Immature natural killer cell (primary cell): ENCODE results near the gene TNS3. TPM values are rescaled to one million over a fixed set of nuclear protein-coding genes. Genes with fewer than 3 reads are reported as not detected.

Experiments
- DNase-seq, 3 donors: peaks; one replicate each; pipeline ENCODE4 v3.0.0; 2022; ENCODE audit warnings: mixed read lengths in 1 of 3
- H3K27ac Mint-ChIP-seq, 6 donors: one replicate each; pipeline ENCODE4 v1.8.0; 2020; ENCODE audit warnings: mixed read lengths in 6 of 6, mild to moderate bottlenecking in 5 of 6, inconsistent platforms in 4 of 6, moderate library complexity in 3 of 6
- H3K27me3 Mint-ChIP-seq, 3 donors: one replicate each; pipeline ENCODE4 v1.8.0; 2020 to 2021; ENCODE audit warnings: low read depth in 3 of 3, mild to moderate bottlenecking in 3 of 3, mixed read lengths in 3 of 3, moderate library complexity in 3 of 3, inconsistent platforms in 1 of 3
- H3K36me3 Mint-ChIP-seq, 3 donors: one replicate each; pipeline ENCODE4 v1.8.0; 2020; ENCODE audit warnings: mixed read lengths in 3 of 3, inconsistent platforms in 2 of 3, mild to moderate bottlenecking in 2 of 3
- H3K4me1 Mint-ChIP-seq, 2 donors: one replicate each; pipeline ENCODE4 v1.8.0; 2020; ENCODE audit warnings: inconsistent platforms in 2 of 2, mild to moderate bottlenecking in 2 of 2, mixed read lengths in 2 of 2, moderate library complexity in 1 of 2
- H3K4me3 Mint-ChIP-seq, 5 donors: one replicate each; pipeline ENCODE4 v1.8.0; 2020; ENCODE audit warnings: mild to moderate bottlenecking in 5 of 5, mixed read lengths in 5 of 5, inconsistent platforms in 3 of 5, moderate library complexity in 3 of 5
- H3K9me3 Mint-ChIP-seq, 6 donors: one replicate each; pipeline ENCODE4 v1.8.0; 2020; ENCODE audit warnings: mild to moderate bottlenecking in 6 of 6, mixed read lengths in 6 of 6, inconsistent platforms in 4 of 6, moderate library complexity in 3 of 6
- polyA plus RNA-seq, 3 donors: library from polyadenylated mRNA; unstranded; fragments of 300-500 nt; fragmentation: Illumina TruSeq; gene quantifications; one replicate each; pipeline ENCODE4 v1.2.3, GENCODE V29; 2021

Gene TNS3
- polyA plus RNA-seq, 3 donors from 2014 or later, result 0.19 TPM; not detected in 2

- Mint-ChIP-seq H3K27me3 (peaks cover 0 to 4% (median 3%) of the 10 kb centered on the region in 3 donors), H3K4me3 (no peak overlapping the region), H3K9me3 (peaks cover 0 to 4% (median 0%) of the 10 kb centered on the region in 6 donors), H3K27ac (no peak overlapping the region), H3K4me1 (no peaks in the 10 kb centered on the region), H3K36me3 (no peaks in the 10 kb centered on the region)
- DNase-seq, result no peak
Measured at GRCh38 chr7:47313564-47313963, 268.3 kb downstream of the TNS3 start.

- no peaks in the 10 kb centered on the region for H3K36me3 Mint-ChIP-seq
- H3K4me3 Mint-ChIP-seq, result no peak overlapping the region
- no peaks in the 10 kb centered on the region for H3K4me1 Mint-ChIP-seq
- peaks cover 0 to 3% (median 1%) of the 10 kb centered on the region in 3 donors for H3K27me3 Mint-ChIP-seq
- H3K9me3 Mint-ChIP-seq, result peaks cover 0 to 4% (median 0%) of the 10 kb centered on the region in 6 donors
- no peak overlapping the region for H3K27ac Mint-ChIP-seq
- no peak for DNase-seq
Measured at GRCh38 chr7:47311891-47312290, 270.0 kb downstream of the TNS3 start.

GRCh38 chr7:47310020-47310419, 271.9 kb downstream of the TNS3 start:
- Mint-ChIP-seq H3K4me1 (no peaks in the 10 kb centered on the region), H3K9me3 (peaks cover 0 to 4% (median 0%) of the 10 kb centered on the region in 6 donors), H3K36me3 (no peaks in the 10 kb centered on the region), H3K27me3 (peaks cover 0 to 3% (median 1%) of the 10 kb centered on the region in 3 donors), H3K27ac (no peak overlapping the region), H3K4me3 (no peak overlapping the region)
- no peak for DNase-seq

- Mint-ChIP-seq H3K36me3 (no peaks in the 10 kb centered on the region), H3K27ac (no peak overlapping the region), H3K27me3 (peaks cover 0 to 3% (median 1%) of the 10 kb centered on the region in 3 donors), H3K9me3 (peaks cover 0 to 4% (median 0%) of the 10 kb centered on the region in 6 donors), H3K4me3 (no peak overlapping the region), H3K4me1 (no peaks in the 10 kb centered on the region)
- no peak for DNase-seq
Measured at GRCh38 chr7:47308808-47309207, 273.1 kb downstream of the TNS3 start.

GRCh38 chr7:47307311-47307710, 274.6 kb downstream of the TNS3 start:
- H3K27me3 Mint-ChIP-seq, result peaks cover 0 to 3% (median 1%) of the 10 kb centered on the region in 3 donors
- no peaks in the 10 kb centered on the region for H3K4me1 Mint-ChIP-seq
- no peak overlapping the region for H3K4me3 Mint-ChIP-seq
- no peak overlapping the region for H3K27ac Mint-ChIP-seq
- H3K36me3 Mint-ChIP-seq, result no peaks in the 10 kb centered on the region
- no peak for DNase-seq
- H3K9me3 Mint-ChIP-seq, result peaks cover 0 to 4% (median 0%) of the 10 kb centered on the region in 6 donors

GRCh38 chr7:47304727-47305719, 276.9 kb downstream of the TNS3 start:
- Mint-ChIP-seq H3K4me1 (no peaks in the 10 kb centered on the region), H3K4me3 (no peak overlapping the region), H3K9me3 (peaks cover 0 to 4% (median 0%) of the 10 kb centered on the region in 6 donors), H3K27me3 (peaks cover 0 to 10% (median 1%) of the 10 kb centered on the region in 3 donors), H3K27ac (no peak overlapping the region), H3K36me3 (no peaks in the 10 kb centered on the region)
- no peak for DNase-seq

- H3K36me3 Mint-ChIP-seq, result no peaks in the 10 kb centered on the region
- no peak for DNase-seq
- no peak overlapping the region for H3K4me3 Mint-ChIP-seq
- H3K27me3 Mint-ChIP-seq, result peaks cover 0 to 8% (median 1%) of the 10 kb centered on the region in 3 donors
- H3K27ac Mint-ChIP-seq, result no peak overlapping the region
- peaks cover 0 to 3% (median 0%) of the 10 kb centered on the region in 6 donors for H3K9me3 Mint-ChIP-seq
- H3K4me1 Mint-ChIP-seq, result no peaks in the 10 kb centered on the region
Measured at GRCh38 chr7:47303695-47304453, 278.0 kb downstream of the TNS3 start.

- Mint-ChIP-seq H3K27ac (no peak overlapping the region), H3K36me3 (no peaks in the 10 kb centered on the region), H3K9me3 (no peaks in the 10 kb centered on the region), H3K27me3 (peaks cover 0 to 8% (median 0%) of the 10 kb centered on the region in 3 donors), H3K4me1 (no peaks in the 10 kb centered on the region), H3K4me3 (no peak overlapping the region)
- no peak for DNase-seq
Measured at GRCh38 chr7:47303014-47303694, 278.8 kb downstream of the TNS3 start.

GRCh38 chr7:47302560-47302959, 279.4 kb downstream of the TNS3 start:
- peaks cover 0 to 8% (median under 1%) of the 10 kb centered on the region in 3 donors for H3K27me3 Mint-ChIP-seq
- no peak overlapping the region for H3K4me3 Mint-ChIP-seq
- no peak overlapping the region for H3K27ac Mint-ChIP-seq
- no peaks in the 10 kb centered on the region for H3K9me3 Mint-ChIP-seq
- no peaks in the 10 kb centered on the region for H3K4me1 Mint-ChIP-seq
- H3K36me3 Mint-ChIP-seq, result no peaks in the 10 kb centered on the region
- no peak for DNase-seq

GRCh38 chr7:47301657-47302295, 280.1 kb downstream of the TNS3 start:
- Mint-ChIP-seq H3K4me3 (no peak overlapping the region), H3K27ac (no peak overlapping the region), H3K36me3 (no peaks in the 10 kb centered on the region), H3K27me3 (peaks cover 0 to 8% (median 2%) of the 10 kb centered on the region in 3 donors), H3K4me1 (no peaks in the 10 kb centered on the region), H3K9me3 (no peaks in the 10 kb centered on the region)
- no peak for DNase-seq

- no peaks in the 10 kb centered on the region for H3K9me3 Mint-ChIP-seq
Measured at GRCh38 chr7:47301105-47301477, 280.8 kb downstream of the TNS3 start.

GRCh38 chr7:47300472-47301104, 281.3 kb downstream of the TNS3 start:
- Mint-ChIP-seq H3K4me3 (no peak overlapping the region), H3K36me3 (no peaks in the 10 kb centered on the region), H3K27ac (no peak overlapping the region), H3K9me3 (no peaks in the 10 kb centered on the region), H3K4me1 (no peaks in the 10 kb centered on the region), H3K27me3 (peaks cover 0 to 8% (median 6%) of the 10 kb centered on the region in 3 donors)
- DNase-seq, result no peak

More at GRCh38 chr7:47301105-47301477, 280.8 kb downstream of the TNS3 start:
- Mint-ChIP-seq H3K4me3 (no peak overlapping the region), H3K27me3 (peaks cover 0 to 8% (median 6%) of the 10 kb centered on the region in 3 donors), H3K36me3 (no peaks in the 10 kb centered on the region), H3K4me1 (no peaks in the 10 kb centered on the region), H3K27ac (no peak overlapping the region)
- DNase-seq, result no peak

GRCh38 chr7:47299496-47299895, 282.4 kb downstream of the TNS3 start:
- no peak overlapping the region for H3K4me3 Mint-ChIP-seq
- no peaks in the 10 kb centered on the region for H3K36me3 Mint-ChIP-seq
- no peak for DNase-seq
- H3K9me3 Mint-ChIP-seq, result no peaks in the 10 kb centered on the region
- H3K4me1 Mint-ChIP-seq, result no peaks in the 10 kb centered on the region
- no peak overlapping the region for H3K27ac Mint-ChIP-seq
- peaks cover 0 to 8% (median 6%) of the 10 kb centered on the region in 3 donors for H3K27me3 Mint-ChIP-seq
